ENCODE data around the gene MSI2. TPM values are rescaled to one million over a fixed set of nuclear protein-coding genes. Genes with fewer than 3 reads are reported as not detected.
A peak's percentile ranks its signal among the peaks of the same experiment; 100 is the strongest.

The MSI2 gene
- total RNA-seq, 1 donor from 2014 or later = 140 TPM

GRCh38 chr17:57549468-57549867, 293.1 kb downstream of the MSI2 start:
- no peak for DNase-seq (ENCODE audit: low read depth, low spot score)
- no peaks in the 10 kb centered on the region for H3K9me3 Mint-ChIP-seq
- H3K4me3 Mint-ChIP-seq = peak overlapping the region; percentile 68
- H3K27ac Mint-ChIP-seq (ENCODE audit: unreplicated experiment) = peak overlapping the region; percentile 83
- H3K4me1 Mint-ChIP-seq = peaks cover 100% of the 10 kb centered on the region
- H3K36me3 Mint-ChIP-seq (ENCODE audit: low read depth) = no peaks in the 10 kb centered on the region
- no peak for TF ChIP-seq CTCF (conservative IDR thresholded peaks at IDR 0.05)
- H3K27me3 Mint-ChIP-seq (ENCODE audit: low read depth) = peaks cover 5% of the 10 kb centered on the region

GRCh38 chr17:57550016-57550415, 293.7 kb downstream of the MSI2 start:
- no peaks in the 10 kb centered on the region for H3K36me3 Mint-ChIP-seq (ENCODE audit: low read depth)
- H3K9me3 Mint-ChIP-seq = no peaks in the 10 kb centered on the region
- peak overlapping the region; percentile 83 for H3K27ac Mint-ChIP-seq (ENCODE audit: unreplicated experiment)
- peaks cover 100% of the 10 kb centered on the region for H3K4me1 Mint-ChIP-seq
- peaks cover 5% of the 10 kb centered on the region for H3K27me3 Mint-ChIP-seq (ENCODE audit: low read depth)
- no peak for TF ChIP-seq CTCF (conservative IDR thresholded peaks at IDR 0.05)
- no peak for DNase-seq (ENCODE audit: low read depth, low spot score)
- peak overlapping the region; percentile 68 for H3K4me3 Mint-ChIP-seq

- H3K4me1 Mint-ChIP-seq = peaks cover 100% of the 10 kb centered on the region
- peak overlapping the region; percentile 68 for H3K4me3 Mint-ChIP-seq
Observed at GRCh38 chr17:57550668-57551315, 294.5 kb downstream of the MSI2 start.

GRCh38 chr17:57551321-57552079, 295.2 kb downstream of the MSI2 start:
- DNase-seq (ENCODE audit: low read depth, low spot score) = no peak
- Mint-ChIP-seq H3K27ac (ENCODE audit: unreplicated experiment) (peak overlapping the region; percentile 73), H3K36me3 (ENCODE audit: low read depth) (no peaks in the 10 kb centered on the region), H3K9me3 (no peaks in the 10 kb centered on the region), H3K27me3 (ENCODE audit: low read depth) (peaks cover 5% of the 10 kb centered on the region), H3K4me3 (peak overlapping the region; percentile 68), H3K4me1 (peaks cover 100% of the 10 kb centered on the region)
- no peak for TF ChIP-seq CTCF (conservative IDR thresholded peaks at IDR 0.05)

More at GRCh38 chr17:57550668-57551315, 294.5 kb downstream of the MSI2 start:
- H3K27me3 Mint-ChIP-seq (ENCODE audit: low read depth) = peaks cover 5% of the 10 kb centered on the region
- H3K36me3 Mint-ChIP-seq (ENCODE audit: low read depth) = no peaks in the 10 kb centered on the region
- TF ChIP-seq CTCF (conservative IDR thresholded peaks at IDR 0.05) = no peak
- DNase-seq (ENCODE audit: low read depth, low spot score) = no peak
- H3K9me3 Mint-ChIP-seq = no peaks in the 10 kb centered on the region
- peak overlapping the region; percentile 73 for H3K27ac Mint-ChIP-seq (ENCODE audit: unreplicated experiment)

DNA sequence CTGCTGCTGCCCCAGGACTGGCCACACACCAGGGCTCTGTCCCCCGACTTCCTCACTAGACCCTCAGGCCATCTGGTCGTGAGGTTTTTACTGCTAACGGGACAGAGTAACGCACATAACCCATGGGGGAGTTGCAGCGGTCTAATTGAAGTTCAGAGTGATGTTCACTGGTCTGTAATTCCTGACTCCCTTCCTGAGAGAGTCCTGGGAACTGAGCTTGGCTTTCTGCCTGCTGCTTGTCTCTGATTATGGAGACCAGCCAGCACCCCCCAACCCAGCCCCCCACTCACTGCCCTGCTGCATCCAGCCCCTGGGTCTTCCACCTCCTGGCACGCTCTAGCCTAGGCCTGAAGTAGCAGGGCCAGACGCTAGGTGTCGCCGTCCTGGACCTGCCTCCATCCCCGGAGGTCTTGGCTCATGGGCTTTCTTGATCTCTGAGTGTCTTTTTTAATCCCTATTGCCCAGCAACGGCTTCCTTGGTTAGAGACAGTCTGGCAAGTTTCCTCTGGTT, 295.8 kb downstream of the MSI2 start:
- Mint-ChIP-seq H3K27ac (ENCODE audit: unreplicated experiment) (peak overlapping the region; percentile 72), H3K4me3 (peak overlapping the region; percentile 81), H3K4me1 (peaks cover 100% of the 10 kb centered on the region), H3K9me3 (no peaks in the 10 kb centered on the region), H3K36me3 (ENCODE audit: low read depth) (no peaks in the 10 kb centered on the region), H3K27me3 (ENCODE audit: low read depth) (peaks cover 5% of the 10 kb centered on the region)
- DNase-seq (ENCODE audit: low read depth, low spot score) = peak; percentile 58
- TF ChIP-seq CTCF (conservative IDR thresholded peaks at IDR 0.05) = peak; percentile 59

Measured in neural crest cell (in vitro differentiated cells).